GM12865 (cell line): ENCODE data around the gene CDC37.

Source experiments
- DNase-seq: peaks from one replicate; pipeline ENCODE4 v3.0.0; 2010; ENCODE audit warnings: low read depth
- H3K4me3 ChIP-seq: 2 replicates; pipeline ENCODE4 v1.5.1; 2011; ENCODE audit warnings: mild to moderate bottlenecking, low read depth, low read length, control low read depth
- TF ChIP-seq, protein P1 (sequence below): IDR thresholded peaks from 2 replicates; pipeline ENCODE4 v1.5.1; 2011; ENCODE audit warnings: low read length, control low read depth, low read depth, inconsistent platforms; ENCODE audit not compliant: insufficient read depth; ENCODE audit errors: missing control alignments

Gene CDC37

DNA sequence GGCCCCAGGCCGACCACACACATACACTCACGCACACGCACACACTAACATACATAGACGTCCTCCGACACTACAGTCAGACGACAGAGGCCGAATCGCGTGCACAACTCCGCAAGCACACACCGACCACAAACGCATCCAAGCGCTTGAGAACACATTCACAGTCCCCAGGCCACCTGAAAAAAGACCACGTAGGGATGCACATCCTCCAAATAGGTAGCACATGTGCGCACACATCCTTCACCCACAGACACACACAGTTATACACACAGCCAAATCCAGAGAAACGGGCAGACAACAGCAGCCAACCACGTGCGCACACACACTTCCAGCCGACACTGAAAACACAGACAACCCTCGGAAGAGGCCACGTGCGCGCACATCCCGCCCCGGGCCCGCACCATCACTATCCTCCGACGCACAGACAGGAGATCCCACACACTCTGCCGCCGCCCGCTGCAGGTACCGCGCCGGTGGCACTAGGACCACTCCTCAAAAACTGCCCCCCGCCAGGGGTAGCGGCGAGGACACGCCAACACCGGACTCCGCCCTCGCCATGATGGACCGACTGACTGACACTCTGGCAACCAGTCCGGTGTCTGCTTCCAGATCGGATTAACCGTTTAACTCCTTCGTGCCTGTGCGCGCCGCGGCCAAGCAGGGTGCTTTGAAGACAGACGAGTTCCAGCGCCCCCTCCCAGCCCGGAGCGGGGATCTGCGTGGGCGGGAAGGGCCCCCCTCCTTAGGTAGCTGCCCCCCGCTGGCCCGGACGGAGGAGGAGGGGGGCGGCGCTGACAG is 16.5 kb upstream of the CDC37 start:
- TF ChIP-seq, protein P1, sequence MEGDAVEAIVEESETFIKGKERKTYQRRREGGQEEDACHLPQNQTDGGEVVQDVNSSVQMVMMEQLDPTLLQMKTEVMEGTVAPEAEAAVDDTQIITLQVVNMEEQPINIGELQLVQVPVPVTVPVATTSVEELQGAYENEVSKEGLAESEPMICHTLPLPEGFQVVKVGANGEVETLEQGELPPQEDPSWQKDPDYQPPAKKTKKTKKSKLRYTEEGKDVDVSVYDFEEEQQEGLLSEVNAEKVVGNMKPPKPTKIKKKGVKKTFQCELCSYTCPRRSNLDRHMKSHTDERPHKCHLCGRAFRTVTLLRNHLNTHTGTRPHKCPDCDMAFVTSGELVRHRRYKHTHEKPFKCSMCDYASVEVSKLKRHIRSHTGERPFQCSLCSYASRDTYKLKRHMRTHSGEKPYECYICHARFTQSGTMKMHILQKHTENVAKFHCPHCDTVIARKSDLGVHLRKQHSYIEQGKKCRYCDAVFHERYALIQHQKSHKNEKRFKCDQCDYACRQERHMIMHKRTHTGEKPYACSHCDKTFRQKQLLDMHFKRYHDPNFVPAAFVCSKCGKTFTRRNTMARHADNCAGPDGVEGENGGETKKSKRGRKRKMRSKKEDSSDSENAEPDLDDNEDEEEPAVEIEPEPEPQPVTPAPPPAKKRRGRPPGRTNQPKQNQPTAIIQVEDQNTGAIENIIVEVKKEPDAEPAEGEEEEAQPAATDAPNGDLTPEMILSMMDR = no peak
- DNase-seq = peak; percentile 73
- peak overlapping the region; percentile 42 for H3K4me3 ChIP-seq

DNA sequence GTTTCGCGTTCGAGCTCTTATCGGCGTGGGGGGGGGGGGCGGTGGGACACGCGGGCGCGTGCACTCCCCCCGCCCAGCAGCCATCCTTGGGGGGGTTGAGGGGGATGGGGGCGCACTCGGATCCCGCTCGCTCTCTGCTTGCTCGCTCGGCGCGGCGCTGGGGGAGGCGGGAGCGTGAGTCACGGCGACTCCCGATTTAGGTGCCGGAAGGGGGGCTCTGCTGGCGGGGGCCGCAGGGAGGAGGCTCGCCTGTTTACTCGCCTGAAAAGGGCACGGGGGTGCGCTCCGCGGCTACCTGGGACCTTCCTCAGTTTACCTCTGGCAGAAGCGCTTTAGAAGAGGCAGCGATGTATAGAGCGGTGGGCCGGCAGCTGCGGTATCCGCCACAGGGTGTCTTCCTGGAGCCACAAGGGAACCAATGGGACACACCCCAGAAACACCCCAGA is 15.9 kb upstream of the CDC37 start:
- TF ChIP-seq, protein P1 = no peak
- H3K4me3 ChIP-seq = peak overlapping the region; percentile 42
- DNase-seq = no peak

DNA sequence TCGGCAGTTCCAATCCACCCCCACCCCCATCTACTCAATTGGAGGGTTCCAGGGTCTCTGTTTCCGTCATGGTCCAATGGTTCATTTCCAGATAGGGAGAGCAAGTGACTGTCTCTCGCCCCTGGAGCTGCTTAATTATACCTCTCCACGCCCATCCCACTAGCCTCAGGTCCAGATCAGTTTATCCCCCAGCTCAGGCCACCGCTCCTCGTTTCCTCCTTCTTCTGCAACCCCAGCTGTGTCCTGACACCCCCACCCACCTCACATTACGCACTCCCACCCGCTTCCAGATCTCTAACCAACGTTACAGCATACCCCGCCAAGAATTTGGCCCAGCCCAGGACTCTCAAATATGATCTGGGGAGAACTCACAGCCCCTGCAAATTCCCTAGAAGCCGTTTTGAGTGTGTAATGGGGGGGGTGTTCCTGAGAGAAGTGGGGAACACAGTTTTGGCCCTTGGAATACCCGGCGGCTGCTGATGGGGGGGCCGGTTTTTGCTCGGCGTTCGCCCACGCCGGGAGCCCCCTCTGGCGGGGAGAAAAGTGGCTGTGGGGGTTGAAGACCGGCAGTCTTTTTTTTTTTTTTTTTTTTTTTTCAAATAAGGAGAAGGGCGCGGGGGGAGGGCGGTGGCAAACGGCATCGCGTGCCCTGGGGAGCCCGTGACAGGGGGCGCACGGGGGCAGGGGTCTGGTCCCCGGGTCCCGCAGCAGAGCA is 15.3 kb upstream of the CDC37 start:
- H3K4me3 ChIP-seq = peak overlapping the region; percentile 42
- DNase-seq = no peak

DNA sequence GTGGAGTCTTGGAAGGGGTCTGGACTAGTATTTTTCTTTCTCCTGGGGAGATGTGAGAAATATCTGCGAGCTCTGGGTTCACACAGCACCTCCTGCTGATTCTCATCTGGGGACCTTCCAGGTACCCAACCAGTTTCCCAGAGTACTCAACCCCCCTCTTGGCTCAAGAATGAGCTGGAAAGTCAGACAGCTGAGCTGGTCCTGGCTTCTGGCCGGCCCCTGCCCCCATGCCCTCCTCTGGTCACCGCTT is 14.8 kb upstream of the CDC37 start:
- no peak overlapping the region for H3K4me3 ChIP-seq
- no peak for DNase-seq
- TF ChIP-seq, protein P1 = no peak

More for the DNA sequence above, 15.3 kb upstream of the CDC37 start:
- TF ChIP-seq, protein P1 = peak; percentile 8

DNA sequence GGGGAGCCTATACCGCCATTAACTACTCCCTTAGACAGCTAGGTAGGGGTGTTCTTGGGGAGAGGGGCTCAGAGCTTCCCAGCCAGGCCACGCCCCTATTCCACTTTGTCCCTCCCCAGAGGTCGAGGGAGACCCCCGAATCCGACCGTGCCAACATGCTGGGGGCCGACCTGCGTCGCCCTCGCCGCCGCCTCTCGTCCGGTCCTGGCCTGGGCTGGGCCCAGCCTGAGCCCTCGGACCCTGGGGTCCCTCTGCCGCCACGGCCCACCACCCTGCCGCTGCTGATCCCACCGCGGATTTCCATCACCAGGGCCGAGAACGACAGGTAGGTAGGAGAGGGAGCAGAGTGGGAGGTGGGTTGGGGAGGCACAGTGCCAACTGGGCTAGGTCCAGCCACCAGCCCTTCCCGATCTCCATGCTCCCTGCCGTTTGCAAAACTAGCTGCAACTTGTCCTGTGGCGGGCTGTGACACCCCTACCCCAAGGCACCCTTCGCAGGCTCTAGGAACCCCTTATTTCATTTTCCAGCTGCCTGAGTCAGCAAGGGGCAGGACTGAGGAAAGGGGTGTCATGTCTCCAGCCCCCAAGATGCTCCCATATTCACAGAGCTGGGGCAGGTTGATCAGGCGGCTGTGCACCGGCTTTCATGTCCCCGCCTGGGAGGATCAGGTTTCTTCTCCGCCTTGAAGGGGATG is 14.3 kb upstream of the CDC37 start:
- DNase-seq = no peak
- H3K4me3 ChIP-seq = no peak overlapping the region
- TF ChIP-seq, protein P1 = no peak

DNA sequence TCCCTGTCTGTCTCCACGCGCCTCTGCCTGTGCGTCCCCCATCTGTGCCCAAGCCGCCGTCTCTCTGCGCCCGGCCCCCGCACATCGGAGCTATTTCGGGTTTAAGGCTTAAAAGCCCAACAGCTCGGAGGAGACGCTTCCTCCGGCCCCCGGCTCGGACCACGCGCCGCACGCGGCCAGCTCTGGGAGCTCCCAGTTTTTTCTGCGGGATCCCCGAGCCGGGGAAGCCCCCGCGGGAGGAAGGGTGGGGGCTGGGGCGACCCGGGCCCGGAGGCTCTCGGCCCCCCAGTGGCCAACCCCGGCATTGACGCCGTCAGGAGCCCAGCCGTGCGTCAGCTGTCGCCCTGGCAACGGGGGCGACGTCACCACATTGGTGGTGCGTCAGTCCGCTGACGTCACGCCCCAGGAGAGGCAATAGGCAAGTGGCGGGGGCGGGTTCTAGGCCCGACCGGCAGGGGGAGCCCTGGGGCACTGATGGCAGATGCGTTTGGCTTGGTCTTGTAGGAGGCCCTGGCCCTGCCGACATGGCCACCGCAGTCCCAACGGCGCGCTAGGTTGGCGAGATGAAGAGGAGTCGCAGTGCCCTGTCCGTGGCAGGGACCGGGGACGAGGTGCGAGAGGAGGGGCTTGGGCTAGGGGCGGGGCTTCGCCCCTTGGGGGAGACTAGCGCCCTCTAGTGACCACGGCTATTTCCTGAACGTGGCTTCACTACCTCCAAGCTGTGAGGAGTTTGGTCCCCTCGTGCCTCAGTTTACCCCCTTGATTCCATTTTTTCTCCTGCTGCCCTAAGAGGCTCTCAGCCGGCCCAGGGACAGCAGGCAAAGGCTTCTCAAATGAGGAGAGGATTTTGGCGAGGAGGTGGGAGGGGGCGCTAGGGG is 13.3 kb upstream of the CDC37 start:
- peak overlapping the region; percentile 53 for H3K4me3 ChIP-seq
- DNase-seq = peak; percentile 93
- TF ChIP-seq, protein P1 = peak; percentile 83
